ENCODE measurements around the gene MED13L.

MED13L gene

DNA sequence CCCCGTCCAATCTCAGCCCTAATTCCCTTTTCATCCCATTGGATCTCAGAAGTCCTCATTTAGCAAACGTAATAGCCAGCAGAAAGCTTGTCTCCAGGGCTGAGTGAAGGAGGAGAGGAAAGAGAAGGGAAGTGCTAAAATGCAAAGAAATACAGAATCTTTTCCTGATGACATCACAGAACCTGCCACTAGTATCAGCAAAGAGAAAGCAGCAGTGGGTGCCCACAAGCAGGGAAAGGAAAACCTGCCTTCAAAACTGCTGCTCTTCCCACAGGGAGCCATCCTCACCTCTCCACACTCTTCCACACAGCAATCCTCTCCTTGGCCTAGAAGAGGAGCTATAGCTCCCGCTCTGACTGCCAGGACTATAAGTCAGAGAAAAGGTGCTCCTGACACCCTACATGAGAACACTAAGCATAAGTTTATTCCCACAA is 11.3 kb downstream of the MED13L start:
- Histone ChIP-seq H3K27ac (ENCODE audit: poor library complexity, severe bottlenecking) (peak overlapping the region; percentile 12), H3K4me1 (ENCODE audit: insufficient read depth, poor library complexity, severe bottlenecking) (peaks cover 32% of the 10 kb centered on the region), H3K36me3 (ENCODE audit: low read depth) (no peaks in the 10 kb centered on the region), H3K9me3 (ENCODE audit: severe bottlenecking) (no peaks in the 10 kb centered on the region), H3K27me3 (ENCODE audit: insufficient read depth, poor library complexity, severe bottlenecking) (no peaks in the 10 kb centered on the region), H3K4me3 (ENCODE audit: severe bottlenecking) (no peak overlapping the region)
- DNase-seq (ENCODE audit: low spot score): no peak
- TF ChIP-seq, protein P1, sequence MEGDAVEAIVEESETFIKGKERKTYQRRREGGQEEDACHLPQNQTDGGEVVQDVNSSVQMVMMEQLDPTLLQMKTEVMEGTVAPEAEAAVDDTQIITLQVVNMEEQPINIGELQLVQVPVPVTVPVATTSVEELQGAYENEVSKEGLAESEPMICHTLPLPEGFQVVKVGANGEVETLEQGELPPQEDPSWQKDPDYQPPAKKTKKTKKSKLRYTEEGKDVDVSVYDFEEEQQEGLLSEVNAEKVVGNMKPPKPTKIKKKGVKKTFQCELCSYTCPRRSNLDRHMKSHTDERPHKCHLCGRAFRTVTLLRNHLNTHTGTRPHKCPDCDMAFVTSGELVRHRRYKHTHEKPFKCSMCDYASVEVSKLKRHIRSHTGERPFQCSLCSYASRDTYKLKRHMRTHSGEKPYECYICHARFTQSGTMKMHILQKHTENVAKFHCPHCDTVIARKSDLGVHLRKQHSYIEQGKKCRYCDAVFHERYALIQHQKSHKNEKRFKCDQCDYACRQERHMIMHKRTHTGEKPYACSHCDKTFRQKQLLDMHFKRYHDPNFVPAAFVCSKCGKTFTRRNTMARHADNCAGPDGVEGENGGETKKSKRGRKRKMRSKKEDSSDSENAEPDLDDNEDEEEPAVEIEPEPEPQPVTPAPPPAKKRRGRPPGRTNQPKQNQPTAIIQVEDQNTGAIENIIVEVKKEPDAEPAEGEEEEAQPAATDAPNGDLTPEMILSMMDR (IDR thresholded peaks at IDR 0.05; ENCODE audit: poor library complexity, severe bottlenecking): no peak
- ATAC-seq (ENCODE audit: low read depth): peak; percentile 61

DNA sequence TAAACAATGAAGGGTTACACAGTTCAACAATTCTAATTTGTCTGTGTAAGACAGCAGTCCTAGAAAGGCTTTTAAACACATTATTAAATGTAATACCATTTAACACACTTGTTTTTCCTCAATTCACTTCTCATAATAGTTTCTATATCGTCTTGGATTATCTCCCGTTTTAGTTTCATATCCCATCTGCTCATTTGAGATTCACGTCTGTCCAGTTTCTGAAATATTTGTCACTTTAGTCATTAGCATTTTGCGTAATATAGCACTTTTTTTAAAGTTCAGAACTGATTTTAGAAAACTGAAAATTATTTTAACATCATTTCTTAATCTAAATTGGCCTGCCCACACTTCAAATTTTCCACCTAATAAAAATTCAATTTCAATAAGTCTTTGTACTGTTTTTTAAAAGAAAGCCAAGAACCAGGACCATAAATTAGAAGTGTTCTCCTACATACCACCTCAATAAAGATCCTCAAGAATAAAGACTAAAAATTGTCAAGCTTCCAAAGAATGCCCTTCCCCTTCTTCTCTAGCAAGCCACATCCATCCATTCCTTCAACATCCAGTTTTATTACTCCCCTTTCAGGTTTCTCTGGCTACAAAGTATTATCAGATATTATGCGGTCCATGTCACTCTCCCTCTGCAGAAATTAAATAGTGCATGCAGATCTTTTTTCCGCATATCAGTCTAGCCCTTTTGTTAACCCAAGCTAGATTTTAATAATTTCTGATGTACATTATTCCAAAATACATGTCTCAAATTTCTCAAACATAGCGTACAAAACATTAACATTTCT is 11.9 kb downstream of the MED13L start:
- H3K27me3 ChIP-seq (ENCODE audit: insufficient read depth, poor library complexity, severe bottlenecking): no peaks in the 10 kb centered on the region
- no peaks in the 10 kb centered on the region for H3K36me3 ChIP-seq (ENCODE audit: low read depth)
- DNase-seq (ENCODE audit: low spot score) (no peak), ATAC-seq (ENCODE audit: low read depth) (no peak)
- peaks cover 32% of the 10 kb centered on the region for H3K4me1 ChIP-seq (ENCODE audit: insufficient read depth, poor library complexity, severe bottlenecking)
- H3K27ac ChIP-seq (ENCODE audit: poor library complexity, severe bottlenecking): peak overlapping the region; percentile 12
- TF ChIP-seq, protein P1 (IDR thresholded peaks at IDR 0.05; ENCODE audit: poor library complexity, severe bottlenecking): no peak
- H3K9me3 ChIP-seq (ENCODE audit: severe bottlenecking): no peaks in the 10 kb centered on the region
- no peak overlapping the region for H3K4me3 ChIP-seq (ENCODE audit: severe bottlenecking)

DNA sequence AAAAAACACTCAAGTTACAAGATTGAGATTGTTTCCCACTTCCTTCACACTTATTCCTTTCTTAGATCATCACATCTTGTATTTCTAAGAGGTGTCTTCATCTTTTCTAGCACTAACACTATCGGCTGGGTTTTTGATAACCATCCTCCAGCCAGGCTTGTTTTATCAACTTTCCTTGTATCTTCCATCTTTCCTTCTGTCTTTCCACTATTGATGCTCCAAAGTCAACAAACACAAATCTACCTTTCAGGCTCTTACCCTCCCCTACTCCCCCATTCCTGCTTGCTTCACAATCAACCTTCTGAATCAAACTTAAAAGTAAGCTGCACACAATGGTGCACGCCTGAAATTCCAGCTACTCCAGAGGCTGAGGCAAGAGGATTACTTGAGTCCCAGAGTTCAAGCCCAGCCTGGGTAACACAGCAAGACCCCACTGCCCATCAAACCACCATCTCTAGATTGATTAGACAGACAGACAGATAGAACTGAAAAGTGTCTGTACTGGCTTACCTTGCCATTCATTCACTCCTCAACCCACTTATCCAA is 12.9 kb downstream of the MED13L start:
- Histone ChIP-seq H3K27ac (ENCODE audit: poor library complexity, severe bottlenecking) (no peak overlapping the region), H3K36me3 (ENCODE audit: low read depth) (no peaks in the 10 kb centered on the region), H3K9me3 (ENCODE audit: severe bottlenecking) (no peaks in the 10 kb centered on the region), H3K27me3 (ENCODE audit: insufficient read depth, poor library complexity, severe bottlenecking) (no peaks in the 10 kb centered on the region), H3K4me1 (ENCODE audit: insufficient read depth, poor library complexity, severe bottlenecking) (peaks cover 34% of the 10 kb centered on the region), H3K4me3 (ENCODE audit: severe bottlenecking) (no peak overlapping the region)
- TF ChIP-seq, protein P1 (IDR thresholded peaks at IDR 0.05; ENCODE audit: poor library complexity, severe bottlenecking): no peak
- no peak for ATAC-seq (ENCODE audit: low read depth)
- no peak for DNase-seq (ENCODE audit: low spot score)

DNA sequence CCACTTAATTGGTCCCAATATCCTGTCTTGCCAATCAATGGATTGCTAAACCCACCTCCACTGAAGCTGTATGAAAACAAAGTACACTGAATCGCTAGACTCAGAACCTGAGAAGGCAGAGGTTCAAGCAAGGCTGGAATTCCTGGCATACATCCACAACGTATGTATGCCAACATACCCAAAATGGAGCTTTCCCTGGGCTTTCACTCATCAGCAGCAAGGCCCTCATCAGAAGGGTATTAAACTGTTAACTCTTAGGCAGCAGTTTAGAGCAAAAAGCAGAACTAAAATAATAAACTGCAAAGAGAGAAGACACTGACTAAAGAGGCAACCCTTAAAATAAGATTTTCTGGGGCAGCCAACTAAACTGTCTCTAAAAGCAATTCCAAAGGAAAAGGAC is 13.6 kb downstream of the MED13L start:
- Histone ChIP-seq H3K4me1 (ENCODE audit: insufficient read depth, poor library complexity, severe bottlenecking) (peaks cover 34% of the 10 kb centered on the region), H3K4me3 (ENCODE audit: severe bottlenecking) (no peak overlapping the region), H3K27ac (ENCODE audit: poor library complexity, severe bottlenecking) (no peak overlapping the region), H3K27me3 (ENCODE audit: insufficient read depth, poor library complexity, severe bottlenecking) (no peaks in the 10 kb centered on the region), H3K9me3 (ENCODE audit: severe bottlenecking) (no peaks in the 10 kb centered on the region), H3K36me3 (ENCODE audit: low read depth) (no peaks in the 10 kb centered on the region)
- DNase-seq (ENCODE audit: low spot score): no peak
- no peak for ATAC-seq (ENCODE audit: low read depth)
- TF ChIP-seq, protein P1 (IDR thresholded peaks at IDR 0.05; ENCODE audit: poor library complexity, severe bottlenecking): no peak

DNA sequence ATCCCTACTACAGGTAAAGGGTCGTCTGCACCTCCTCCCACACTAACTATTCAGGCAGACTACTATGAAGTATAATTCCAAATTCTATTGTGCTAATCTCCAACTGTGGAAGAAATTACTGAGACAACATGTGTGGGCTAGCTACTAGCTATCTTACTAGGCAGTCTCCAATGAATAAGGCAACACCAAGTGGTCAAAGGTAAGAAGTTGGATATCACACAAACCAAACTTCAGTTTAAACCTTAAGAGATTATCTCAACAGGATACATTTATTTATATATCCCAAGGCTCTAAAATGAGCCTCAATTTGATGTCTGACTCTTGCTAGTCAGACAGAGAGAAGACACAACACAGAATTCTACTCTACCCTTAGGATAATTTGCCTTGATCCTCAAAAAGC is 14.1 kb downstream of the MED13L start:
- ATAC-seq (ENCODE audit: low read depth) (no peak), DNase-seq (ENCODE audit: low spot score) (no peak)
- peaks cover 34% of the 10 kb centered on the region for H3K4me1 ChIP-seq (ENCODE audit: insufficient read depth, poor library complexity, severe bottlenecking)
- no peaks in the 10 kb centered on the region for H3K27me3 ChIP-seq (ENCODE audit: insufficient read depth, poor library complexity, severe bottlenecking)
- TF ChIP-seq, protein P1 (IDR thresholded peaks at IDR 0.05; ENCODE audit: poor library complexity, severe bottlenecking): no peak
- H3K4me3 ChIP-seq (ENCODE audit: severe bottlenecking): no peak overlapping the region
- H3K27ac ChIP-seq (ENCODE audit: poor library complexity, severe bottlenecking): no peak overlapping the region
- H3K36me3 ChIP-seq (ENCODE audit: low read depth): no peaks in the 10 kb centered on the region
- no peaks in the 10 kb centered on the region for H3K9me3 ChIP-seq (ENCODE audit: severe bottlenecking)
